Measurements from ENCODE around the gene CALCB.

DNA sequence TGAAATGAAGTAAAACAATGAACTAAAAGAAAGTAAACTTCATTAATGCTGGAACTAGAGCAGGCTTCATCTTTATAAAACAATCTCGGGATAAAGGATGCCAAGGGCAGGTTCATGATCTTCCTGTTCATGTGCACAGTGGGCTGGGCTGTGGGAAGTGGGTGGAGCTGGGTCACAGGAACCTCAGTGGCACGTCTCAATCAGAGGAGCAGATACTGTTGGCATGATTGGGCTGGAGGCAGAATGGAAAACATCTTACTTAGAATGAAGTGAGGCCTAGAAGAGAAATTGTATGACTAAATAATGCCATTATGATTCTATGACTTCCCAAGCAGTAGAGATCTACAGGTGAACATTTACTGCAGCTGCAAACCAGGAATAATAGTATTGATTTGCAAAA, 45.4 kb upstream of the CALCB start:
- TF ChIP-seq CTCF (conservative IDR thresholded peaks at IDR 0.05; ENCODE audit: low read depth, low read length) (no peak), POLR2A (IDR thresholded peaks at IDR 0.05; ENCODE audit: low read depth, low read length) (no peak), MXI1 (IDR thresholded peaks at IDR 0.05; ENCODE audit: borderline replicate concordance, low read depth, low read length) (no peak), BHLHE40 (IDR thresholded peaks at IDR 0.05; ENCODE audit: low read depth, low read length) (no peak), FOS (IDR thresholded peaks at IDR 0.05; ENCODE audit: low read depth, low read length) (no peak), RFX5 (IDR thresholded peaks at IDR 0.05; ENCODE audit: low read depth, low read length) (no peak), CEBPB (IDR thresholded peaks at IDR 0.05; ENCODE audit: low read depth, low read length) (no peak), SMC3 (IDR thresholded peaks at IDR 0.05; ENCODE audit: low read depth, low read length) (no peak), NFE2L2 (IDR thresholded peaks at IDR 0.05; ENCODE audit: low read depth, low read length) (no peak)
- TF ChIP-seq, protein P1, sequence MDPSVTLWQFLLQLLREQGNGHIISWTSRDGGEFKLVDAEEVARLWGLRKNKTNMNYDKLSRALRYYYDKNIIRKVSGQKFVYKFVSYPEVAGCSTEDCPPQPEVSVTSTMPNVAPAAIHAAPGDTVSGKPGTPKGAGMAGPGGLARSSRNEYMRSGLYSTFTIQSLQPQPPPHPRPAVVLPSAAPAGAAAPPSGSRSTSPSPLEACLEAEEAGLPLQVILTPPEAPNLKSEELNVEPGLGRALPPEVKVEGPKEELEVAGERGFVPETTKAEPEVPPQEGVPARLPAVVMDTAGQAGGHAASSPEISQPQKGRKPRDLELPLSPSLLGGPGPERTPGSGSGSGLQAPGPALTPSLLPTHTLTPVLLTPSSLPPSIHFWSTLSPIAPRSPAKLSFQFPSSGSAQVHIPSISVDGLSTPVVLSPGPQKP (IDR thresholded peaks at IDR 0.05; ENCODE audit: borderline replicate concordance, low read depth, low read length), result no peak
- TF ChIP-seq, protein P2, sequence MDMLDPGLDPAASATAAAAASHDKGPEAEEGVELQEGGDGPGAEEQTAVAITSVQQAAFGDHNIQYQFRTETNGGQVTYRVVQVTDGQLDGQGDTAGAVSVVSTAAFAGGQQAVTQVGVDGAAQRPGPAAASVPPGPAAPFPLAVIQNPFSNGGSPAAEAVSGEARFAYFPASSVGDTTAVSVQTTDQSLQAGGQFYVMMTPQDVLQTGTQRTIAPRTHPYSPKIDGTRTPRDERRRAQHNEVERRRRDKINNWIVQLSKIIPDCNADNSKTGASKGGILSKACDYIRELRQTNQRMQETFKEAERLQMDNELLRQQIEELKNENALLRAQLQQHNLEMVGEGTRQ (IDR thresholded peaks at IDR 0.05; ENCODE audit: low read depth, low read length), result no peak
